Activated CD4-positive, alpha-beta memory T cell treated with anti-CD3 and anti-CD28 coated beads for 36 hours (primary cell): ENCODE results near the gene TNFRSF4. TPM values are rescaled to one million over a fixed set of nuclear protein-coding genes. Genes with fewer than 3 reads are reported as not detected.
"Not testable (repeated sequence)": the region's sequence is repeated elsewhere in the genome, so short reads cannot be mapped to it uniquely, and the experiment has no call there.

Experiments
- CTCF ChIA-PET: fragments of 350-600 bp; sonication (Branson Sonifier 250); formaldehyde crosslinking; loops from one replicate; lab custom pipeline; 2021; ENCODE audit warnings: antibody characterized with exemption, inconsistent platforms; lab: Charles Lee
- POLR2A ChIA-PET: fragments of 350-600 bp; sonication (Branson Sonifier 250); formaldehyde crosslinking; loops from one replicate; lab custom pipeline; 2021; ENCODE audit warnings: antibody characterized with exemption; lab: Charles Lee
- DNase-seq: peaks from one replicate; pipeline ENCODE4 v3.0.0-alpha.2; 2020
- H3K27ac Mint-ChIP-seq: one replicate; pipeline ENCODE4 v1.8.0; 2021; ENCODE audit warnings: mixed read lengths
- H3K27me3 Mint-ChIP-seq: one replicate; pipeline ENCODE4 v1.8.0; 2021; ENCODE audit warnings: mixed read lengths
- H3K36me3 Mint-ChIP-seq: one replicate; pipeline ENCODE4 v1.8.0; 2021; ENCODE audit warnings: mixed read lengths
- H3K4me1 Mint-ChIP-seq: one replicate; pipeline ENCODE4 v1.8.0; 2021; ENCODE audit warnings: low read depth, mixed read lengths
- H3K4me3 Mint-ChIP-seq: one replicate; pipeline ENCODE4 v1.8.0; 2021; ENCODE audit warnings: mild to moderate bottlenecking, mixed read lengths
- H3K9me3 Mint-ChIP-seq: one replicate; pipeline ENCODE4 v1.8.0; 2021; ENCODE audit warnings: mixed read lengths
- intact Hi-C: fragments of 100-400 bp; cut with micrococcal nuclease; formaldehyde crosslinking; loops from one replicate; pipeline ENCODE4 v1.15.1; 2023
- total RNA-seq, 2 experiments: library from RNA; stranded (reverse); gene quantifications; one replicate each; pipeline ENCODE4 v1.2.3, GENCODE V29; 2021

Gene TNFRSF4
- total RNA-seq, 2 experiments from 2014 or later: 1,003 to 1,005 TPM

DNA sequence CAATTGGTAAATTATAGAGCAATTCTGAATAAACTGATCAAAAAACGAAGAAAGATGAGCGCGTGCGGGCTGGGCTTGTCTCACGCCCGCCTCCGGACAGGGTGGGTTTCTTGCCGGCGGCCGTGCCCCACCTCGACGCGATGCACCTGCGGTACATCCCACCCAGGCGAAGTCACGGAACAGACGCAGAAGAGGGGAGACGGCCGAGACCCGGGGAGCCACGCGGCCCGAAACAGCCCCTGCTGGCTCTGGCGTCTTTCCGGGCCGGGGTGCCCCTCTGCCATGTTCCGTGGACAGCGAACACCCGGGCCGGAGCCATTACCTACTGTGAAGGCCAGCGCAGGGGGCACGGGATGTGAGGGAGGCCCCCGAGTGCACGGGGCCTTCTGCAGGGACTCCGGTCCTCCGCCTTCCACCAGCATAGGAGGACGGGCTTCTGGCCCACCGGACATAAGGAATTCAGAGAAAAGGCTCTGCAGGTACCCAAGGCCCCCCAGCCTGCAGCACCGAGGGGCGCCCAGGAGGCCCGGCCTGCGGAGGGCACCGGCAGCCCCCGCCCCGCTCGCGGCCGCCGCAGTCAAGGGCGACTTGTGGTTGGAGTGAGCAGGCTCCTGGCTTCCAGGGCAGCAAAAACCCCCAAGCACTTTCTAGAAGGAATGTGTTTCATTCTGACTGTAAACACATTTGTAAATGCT, 40.2 kb upstream of the TNFRSF4 start:
- H3K9me3 Mint-ChIP-seq: no peaks in the 10 kb centered on the region
- peaks cover 13% of the 10 kb centered on the region for H3K36me3 Mint-ChIP-seq
- no peak for DNase-seq
- intact Hi-C loops: loop anchor here (5.0 kb wide), 1 partner anchor 137 kb away; the partner anchor contains the start of gene C1orf159
- no peaks in the 10 kb centered on the region for H3K27me3 Mint-ChIP-seq
- H3K4me3 Mint-ChIP-seq: no peak overlapping the region
- ChIA-PET POLR2A (no interaction called here), CTCF (no interaction called here)
- peaks cover 19% of the 10 kb centered on the region for H3K4me1 Mint-ChIP-seq
- no peak overlapping the region for H3K27ac Mint-ChIP-seq

- DNase-seq: no peak
- Mint-ChIP-seq H3K27me3 (no peaks in the 10 kb centered on the region), H3K4me1 (peaks cover 19% of the 10 kb centered on the region), H3K4me3 (no peak overlapping the region), H3K36me3 (peaks cover 9% of the 10 kb centered on the region), H3K9me3 (no peaks in the 10 kb centered on the region), H3K27ac (no peak overlapping the region)
- POLR2A ChIA-PET: no interaction called here
- CTCF ChIA-PET: no interaction called here
- intact Hi-C loops: loop anchor here (5.0 kb wide), 1 partner anchor 136 kb away; the partner anchor contains the start of gene C1orf159
Measured at GRCh38 chr1:1253314-1253713, 39.4 kb upstream of the TNFRSF4 start.

DNA sequence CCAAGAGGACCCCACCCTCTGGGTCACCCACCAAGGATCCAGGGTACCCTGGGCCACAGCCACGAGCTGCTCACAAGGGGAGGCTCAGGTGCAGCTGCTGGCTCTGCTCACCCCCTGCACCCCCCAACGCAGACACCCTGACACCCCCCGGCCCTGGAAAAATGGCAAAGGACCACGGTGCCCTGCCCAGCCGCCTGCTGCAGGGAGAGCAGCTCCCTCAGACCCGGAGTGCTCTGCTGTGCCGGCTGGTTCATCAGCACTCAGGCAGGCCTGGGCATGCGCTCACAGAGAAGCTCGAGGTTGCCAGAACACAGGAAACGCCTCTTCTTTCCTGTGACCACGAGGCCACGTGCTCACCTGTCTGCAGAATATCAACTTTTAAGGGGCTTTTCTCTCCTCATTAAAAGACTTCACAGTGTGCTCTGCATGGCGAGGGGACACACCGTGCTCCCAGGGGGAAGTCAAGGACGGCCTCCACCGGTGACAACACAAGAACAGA, 36.9 kb upstream of the TNFRSF4 start:
- H3K27me3 Mint-ChIP-seq: no peaks in the 10 kb centered on the region
- no peaks in the 10 kb centered on the region for H3K9me3 Mint-ChIP-seq
- ChIA-PET CTCF (interaction anchor here (0.7 to 1.9 kb wide), 14 partner anchors 19 to 304 kb away, joined by 3 to 43 read pairs (median 4); partner anchors contain the start of genes B3GALT6 and SDF4), POLR2A (interaction anchor here (0.7 to 1.6 kb wide), 3 partner anchors 11 to 128 kb away, joined by 3 to 6 read pairs (median 3); no protein-coding TSS in a partner anchor)
- H3K36me3 Mint-ChIP-seq: no peaks in the 10 kb centered on the region
- H3K4me3 Mint-ChIP-seq: peak overlapping the region; percentile 36
- peak overlapping the region; percentile 90 for H3K27ac Mint-ChIP-seq
- peaks cover 16% of the 10 kb centered on the region for H3K4me1 Mint-ChIP-seq
- DNase-seq: peak; percentile 88
- intact Hi-C loops: loop anchor here (5.0 kb wide), 1 partner anchor 134 kb away; the partner anchor contains the start of gene C1orf159

DNA sequence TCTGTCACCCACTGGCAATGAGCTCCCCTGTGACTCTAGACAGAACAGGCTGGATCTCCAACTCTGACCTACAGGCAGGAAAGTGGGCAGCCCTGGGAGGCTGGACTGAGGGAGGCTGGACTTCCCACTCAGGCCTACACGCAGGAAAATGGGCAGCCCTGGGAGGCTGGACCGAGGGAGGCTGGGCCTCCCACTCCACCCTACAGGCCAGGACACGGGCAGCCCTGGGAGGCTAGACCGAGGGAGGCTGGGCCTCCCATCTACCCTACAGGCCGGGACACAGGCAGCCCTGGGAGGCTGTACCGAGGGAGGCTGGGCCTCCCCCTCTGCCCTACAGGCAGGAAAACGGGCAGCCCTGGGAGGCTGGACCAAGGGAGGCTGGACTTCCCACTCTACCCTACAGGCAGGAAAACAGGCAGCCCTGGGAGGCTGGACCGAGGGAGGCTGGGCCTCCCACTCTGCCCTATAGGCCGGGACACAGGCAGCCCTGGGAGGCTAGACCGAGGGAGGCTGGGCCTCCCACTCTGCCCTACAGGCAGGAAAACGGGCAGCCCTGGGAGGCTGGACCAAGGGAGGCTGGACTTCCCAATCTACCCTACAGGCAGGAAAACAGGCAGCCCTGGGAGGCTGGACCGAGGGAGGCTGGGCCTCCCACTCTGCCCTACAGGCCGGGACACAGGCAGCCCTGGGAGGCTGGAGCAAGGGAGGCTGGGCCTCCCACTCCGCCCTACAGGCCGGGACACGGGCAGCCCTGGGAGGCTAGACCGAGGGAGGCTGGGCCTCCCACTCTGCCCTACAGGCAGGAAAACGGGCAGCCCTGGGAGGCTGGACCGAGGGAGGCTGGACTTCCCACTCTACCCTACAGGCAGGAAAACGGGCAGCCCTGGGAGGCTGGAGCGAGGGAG, 34.3 kb upstream of the TNFRSF4 start:
- H3K36me3 Mint-ChIP-seq, H3K27ac Mint-ChIP-seq, DNase-seq, H3K27me3 Mint-ChIP-seq, H3K4me3 Mint-ChIP-seq, intact Hi-C loops, H3K9me3 Mint-ChIP-seq, POLR2A ChIA-PET: not testable (repeated sequence)
- CTCF ChIA-PET: interaction anchor here (1.8 kb wide), 1 partner anchor 126 kb away, joined by 7 read pairs; no protein-coding TSS in a partner anchor
- peaks cover 16% of the 10 kb centered on the region for H3K4me1 Mint-ChIP-seq

DNA sequence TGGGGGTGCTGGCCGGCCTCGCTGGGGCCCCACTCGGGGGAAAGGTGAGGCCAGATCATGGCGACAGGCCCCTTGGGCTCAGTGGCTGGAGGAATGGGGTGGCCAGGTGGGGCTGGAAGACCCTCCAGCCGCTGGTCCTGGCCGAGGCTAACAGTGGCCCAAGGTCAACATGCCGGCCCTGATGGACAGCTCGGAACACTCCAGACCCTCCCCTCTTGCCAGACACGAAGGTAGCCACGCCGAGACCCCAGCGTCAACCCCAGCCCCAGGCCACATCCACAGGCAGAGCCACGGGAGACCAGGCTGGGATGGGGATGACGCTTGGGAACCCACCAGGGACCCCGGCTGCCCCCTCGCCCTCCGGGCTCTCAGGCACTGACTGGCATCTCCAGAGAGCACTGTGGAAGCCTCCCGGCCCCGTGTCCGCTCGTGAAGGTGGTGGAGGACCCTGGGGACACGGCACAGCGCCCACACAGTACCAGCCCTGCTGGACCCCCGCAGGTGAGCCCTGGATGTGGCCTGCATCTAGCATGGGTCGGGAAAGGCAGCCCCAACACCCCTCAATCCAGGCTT, 33.5 kb upstream of the TNFRSF4 start:
- CTCF ChIA-PET: interaction anchor here (1.8 kb wide), 1 partner anchor 125 kb away, joined by 7 read pairs; no protein-coding TSS in a partner anchor
- H3K36me3 Mint-ChIP-seq: no peaks in the 10 kb centered on the region
- H3K27ac Mint-ChIP-seq: no peak overlapping the region
- POLR2A ChIA-PET: no interaction called here
- no peak for DNase-seq
- H3K4me3 Mint-ChIP-seq: no peak overlapping the region
- no peaks in the 10 kb centered on the region for H3K9me3 Mint-ChIP-seq
- no peaks in the 10 kb centered on the region for H3K27me3 Mint-ChIP-seq
- intact Hi-C loops: no loop called here
- H3K4me1 Mint-ChIP-seq: peaks cover 16% of the 10 kb centered on the region

DNA sequence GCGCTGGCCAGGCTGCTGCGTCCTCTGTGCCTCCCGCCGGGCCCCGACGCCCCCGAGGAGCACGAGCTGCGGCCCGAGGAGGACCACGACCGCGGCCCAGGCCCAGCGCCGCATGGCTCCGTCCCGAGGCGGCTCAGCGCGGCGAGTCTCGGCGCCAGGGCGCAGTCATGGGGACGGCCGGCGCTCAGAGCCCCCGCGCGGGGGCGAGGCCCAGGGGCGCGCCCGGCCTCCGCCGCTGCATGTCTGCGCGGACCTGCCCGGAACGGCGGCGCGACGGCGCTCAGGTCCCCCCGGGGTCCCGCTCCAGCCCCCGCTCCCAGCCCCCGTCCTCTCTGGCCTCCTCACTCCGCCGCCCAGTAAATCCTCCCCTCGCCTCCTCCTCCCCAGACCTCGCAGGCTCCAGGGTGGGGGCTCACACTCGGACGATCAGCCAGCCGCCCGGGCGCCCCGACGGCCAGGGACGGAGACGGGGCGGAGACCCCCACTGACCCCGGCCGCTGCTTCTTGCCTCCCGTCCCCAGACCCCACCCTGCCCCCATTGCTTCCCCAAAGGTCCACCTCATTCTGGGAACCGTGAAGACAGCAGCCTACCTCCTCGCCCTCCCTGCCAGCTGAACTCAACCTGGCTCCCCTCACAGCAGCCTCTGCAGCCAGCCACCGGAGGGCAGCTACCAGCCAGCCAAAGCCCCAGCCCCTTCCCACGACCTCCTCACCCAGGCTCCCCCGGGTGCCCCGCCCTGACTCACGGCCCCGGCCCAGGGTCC, 32.8 kb upstream of the TNFRSF4 start, which contains the start of gene C1QTNF12:
C1QTNF12 (minus strand) TSS at position 146 of the 764 bp plus-strand sequence; CDS start at position 114, 32 bp downstream.
- Mint-ChIP-seq H3K36me3 (no peaks in the 10 kb centered on the region), H3K27ac (no peak within 1 kb of the TSS), H3K27me3 (no peaks in the 10 kb centered on the region), H3K4me1 (peaks cover 16% of the 10 kb centered on the region), H3K9me3 (no peaks in the 10 kb centered on the region), H3K4me3 (no peak within 1 kb of the TSS)
- no peak for DNase-seq
- ChIA-PET POLR2A (no interaction called here), CTCF (interaction anchor here (1.8 kb wide), 1 partner anchor 124 kb away, joined by 7 read pairs; no protein-coding TSS in a partner anchor)
- intact Hi-C loops: no loop called here

GRCh38 chr1:1245817-1246576, 32.0 kb upstream of the TNFRSF4 start:
- H3K27ac Mint-ChIP-seq: no peak overlapping the region
- no peaks in the 10 kb centered on the region for H3K27me3 Mint-ChIP-seq
- H3K9me3 Mint-ChIP-seq: no peaks in the 10 kb centered on the region
- no peak for DNase-seq
- H3K36me3 Mint-ChIP-seq: no peaks in the 10 kb centered on the region
- H3K4me3 Mint-ChIP-seq: no peak overlapping the region
- intact Hi-C loops: no loop called here
- ChIA-PET POLR2A (no interaction called here), CTCF (no interaction called here)
- H3K4me1 Mint-ChIP-seq: peaks cover 13% of the 10 kb centered on the region

- H3K36me3 Mint-ChIP-seq: no peaks in the 10 kb centered on the region
- H3K4me1 Mint-ChIP-seq: peaks cover 7% of the 10 kb centered on the region
- POLR2A ChIA-PET: no interaction called here
- no peaks in the 10 kb centered on the region for H3K27me3 Mint-ChIP-seq
- CTCF ChIA-PET: no interaction called here
- H3K27ac Mint-ChIP-seq: no peak overlapping the region
- H3K4me3 Mint-ChIP-seq: no peak overlapping the region
- no peak for DNase-seq
- H3K9me3 Mint-ChIP-seq: no peaks in the 10 kb centered on the region
- intact Hi-C loops: no loop called here
Measured at GRCh38 chr1:1245178-1245816, 31.3 kb upstream of the TNFRSF4 start.

- H3K27me3 Mint-ChIP-seq: no peaks in the 10 kb centered on the region
- H3K27ac Mint-ChIP-seq: no peak overlapping the region
- intact Hi-C loops: no loop called here
- ChIA-PET CTCF (interaction anchor here (1.1 kb wide), 1 partner anchor 122 kb away, joined by 3 read pairs; no protein-coding TSS in a partner anchor), POLR2A (no interaction called here)
- H3K9me3 Mint-ChIP-seq: no peaks in the 10 kb centered on the region
- H3K4me3 Mint-ChIP-seq: no peak overlapping the region
- no peaks in the 10 kb centered on the region for H3K36me3 Mint-ChIP-seq
- no peak for DNase-seq
- H3K4me1 Mint-ChIP-seq: no peaks in the 10 kb centered on the region
Measured at GRCh38 chr1:1244192-1244811, 30.3 kb upstream of the TNFRSF4 start.

GRCh38 chr1:1243807-1244191, 29.8 kb upstream of the TNFRSF4 start:
- Mint-ChIP-seq H3K4me1 (no peaks in the 10 kb centered on the region), H3K36me3 (no peaks in the 10 kb centered on the region), H3K9me3 (no peaks in the 10 kb centered on the region), H3K4me3 (no peak overlapping the region), H3K27me3 (no peaks in the 10 kb centered on the region), H3K27ac (no peak overlapping the region)
- intact Hi-C loops: no loop called here
- ChIA-PET CTCF (interaction anchor here (1.1 kb wide), 1 partner anchor 121 kb away, joined by 3 read pairs; no protein-coding TSS in a partner anchor), POLR2A (no interaction called here)
- DNase-seq: no peak
